Lower lobe of right lung (tissue), 2 donors: ENCODE measurements around the gene TAF11. TPM values are rescaled to one million over a fixed set of nuclear protein-coding genes. Genes with fewer than 3 reads are reported as not detected.

Source experiments
- ATAC-seq, 2 donors: fragments of 200-7000 bp; cut with Tn5 transposase; one replicate each; pipeline ENCODE4 v1.9.1; 2020 to 2022; ENCODE audit warnings: mild to moderate bottlenecking in 2 of 2, moderate library complexity in 2 of 2
- DNase-seq: peaks from one replicate; pipeline ENCODE4 v3.0.0-alpha.2; 2020
- H3K27ac ChIP-seq: fragments of 200-600 bp; one replicate; pipeline ENCODE4 v1.8.0; 2022
- H3K27me3 ChIP-seq: fragments of 200-600 bp; one replicate; pipeline ENCODE4 v1.8.0; 2022; ENCODE audit warnings: low read depth
- H3K36me3 ChIP-seq: fragments of 200-600 bp; one replicate; pipeline ENCODE4 v1.8.0; 2022; ENCODE audit warnings: mild to moderate bottlenecking
- H3K4me1 ChIP-seq: fragments of 200-600 bp; one replicate; pipeline ENCODE4 v1.8.0; 2022
- H3K4me3 ChIP-seq: fragments of 200-600 bp; one replicate; pipeline ENCODE4 v1.8.0; 2022; ENCODE audit warnings: mild to moderate bottlenecking
- H3K9me3 ChIP-seq: fragments of 200-600 bp; one replicate; pipeline ENCODE4 v1.8.0; 2022
- intact Hi-C: fragments of 100-400 bp; cut with DNase I; formaldehyde crosslinking; loops from one replicate; pipeline ENCODE4 v1.11.0; 2022
- total RNA-seq: library from RNA; stranded (reverse); fragmentation: NEBNext Ultra II Directional; extraction: Animal tissue kit (Norgen Biotek cat#: 25700); gene quantifications from one replicate; pipeline ENCODE4 v1.2.1, GENCODE V29; 2021
- TF ChIP-seq, protein P1 (sequence below): fragments of 200-600 bp; IDR thresholded peaks from one replicate; pipeline ENCODE4 v1.8.0; 2022; ENCODE audit warnings: antibody characterized with exemption, mild to moderate bottlenecking
- donor health status: DM: no; HTN: yes; CAD: no; lungs with severe emphysema.

TAF11 gene
- total RNA-seq, 1 donor from 2014 or later: 20.7 TPM

DNA sequence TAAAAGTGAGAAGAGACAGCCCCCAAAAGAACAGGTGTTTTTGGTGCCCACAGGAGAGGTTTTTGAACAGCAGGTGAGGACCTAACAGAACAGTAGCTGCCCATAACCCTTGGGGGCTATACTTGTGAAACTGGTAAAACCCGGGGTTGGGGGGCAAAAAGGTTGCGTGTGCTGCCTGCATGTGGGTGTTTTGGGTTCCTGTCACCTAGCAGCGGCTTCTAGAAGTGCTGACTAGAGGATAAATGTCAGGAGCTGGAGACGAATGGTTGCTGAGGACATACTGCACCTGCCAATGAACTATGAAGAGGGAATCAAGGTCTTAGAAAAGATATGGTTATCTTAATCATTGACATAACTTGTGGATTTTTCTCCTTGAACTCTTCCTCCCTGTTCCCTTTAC, 16.0 kb downstream of the TAF11 start:
- peaks cover 97% of the 10 kb centered on the region for H3K36me3 ChIP-seq
- H3K27ac ChIP-seq: no peak overlapping the region
- H3K4me3 ChIP-seq: no peak overlapping the region
- H3K4me1 ChIP-seq: no peaks in the 10 kb centered on the region
- TF ChIP-seq, protein P1, sequence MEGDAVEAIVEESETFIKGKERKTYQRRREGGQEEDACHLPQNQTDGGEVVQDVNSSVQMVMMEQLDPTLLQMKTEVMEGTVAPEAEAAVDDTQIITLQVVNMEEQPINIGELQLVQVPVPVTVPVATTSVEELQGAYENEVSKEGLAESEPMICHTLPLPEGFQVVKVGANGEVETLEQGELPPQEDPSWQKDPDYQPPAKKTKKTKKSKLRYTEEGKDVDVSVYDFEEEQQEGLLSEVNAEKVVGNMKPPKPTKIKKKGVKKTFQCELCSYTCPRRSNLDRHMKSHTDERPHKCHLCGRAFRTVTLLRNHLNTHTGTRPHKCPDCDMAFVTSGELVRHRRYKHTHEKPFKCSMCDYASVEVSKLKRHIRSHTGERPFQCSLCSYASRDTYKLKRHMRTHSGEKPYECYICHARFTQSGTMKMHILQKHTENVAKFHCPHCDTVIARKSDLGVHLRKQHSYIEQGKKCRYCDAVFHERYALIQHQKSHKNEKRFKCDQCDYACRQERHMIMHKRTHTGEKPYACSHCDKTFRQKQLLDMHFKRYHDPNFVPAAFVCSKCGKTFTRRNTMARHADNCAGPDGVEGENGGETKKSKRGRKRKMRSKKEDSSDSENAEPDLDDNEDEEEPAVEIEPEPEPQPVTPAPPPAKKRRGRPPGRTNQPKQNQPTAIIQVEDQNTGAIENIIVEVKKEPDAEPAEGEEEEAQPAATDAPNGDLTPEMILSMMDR: no peak
- intact Hi-C loops: no loop called here
- DNase-seq (no peak), ATAC-seq (no peak)
- no peaks in the 10 kb centered on the region for H3K27me3 ChIP-seq
- no peaks in the 10 kb centered on the region for H3K9me3 ChIP-seq

DNA sequence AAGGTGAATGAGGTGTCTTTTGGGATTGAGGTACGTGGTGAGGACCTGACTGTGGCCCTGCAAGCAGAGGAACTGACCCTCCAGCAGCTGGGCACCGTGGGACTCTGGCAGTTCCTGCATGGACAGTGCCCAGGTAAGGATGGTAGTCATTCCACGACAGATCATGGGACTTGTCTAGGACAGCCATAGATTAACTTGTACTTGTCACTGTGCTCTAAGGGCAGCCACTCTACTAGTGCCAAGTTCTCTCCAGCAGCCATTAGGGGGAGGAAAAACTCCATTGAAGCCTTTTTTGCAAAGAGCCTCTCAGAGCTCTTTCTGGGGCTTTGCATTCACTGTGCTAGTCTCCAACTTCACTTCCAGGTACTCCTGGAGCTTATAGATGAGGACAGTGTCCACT, 20.4 kb downstream of the TAF11 start:
- no peaks in the 10 kb centered on the region for H3K27me3 ChIP-seq
- TF ChIP-seq, protein P1: no peak

DNA sequence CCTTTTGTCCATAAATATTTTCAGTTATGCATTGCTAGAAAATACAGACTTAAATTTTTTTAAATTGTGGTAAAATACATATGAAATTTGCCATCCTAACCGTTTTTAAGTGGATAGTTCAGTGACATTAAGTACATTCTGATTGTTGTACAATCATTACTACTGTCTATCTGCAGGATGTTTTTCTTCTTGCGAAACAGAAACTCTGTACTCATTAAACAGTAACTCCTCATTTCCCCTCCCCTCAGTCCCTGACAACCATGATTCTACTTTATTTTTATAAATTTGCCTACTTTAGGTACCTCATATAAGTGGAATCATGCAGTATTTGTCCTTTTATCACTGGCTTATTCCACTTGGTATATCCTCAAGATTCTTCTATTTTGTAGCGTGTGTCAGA, 21.3 kb downstream of the TAF11 start:
- H3K9me3 ChIP-seq: no peaks in the 10 kb centered on the region
- TF ChIP-seq, protein P1: no peak
- ATAC-seq: no peak
- H3K4me1 ChIP-seq: no peaks in the 10 kb centered on the region
- H3K27ac ChIP-seq: no peak overlapping the region
- intact Hi-C loops: no loop called here
- H3K27me3 ChIP-seq: no peaks in the 10 kb centered on the region
- no peak for DNase-seq
- H3K4me3 ChIP-seq: no peak overlapping the region
- peaks cover 70% of the 10 kb centered on the region for H3K36me3 ChIP-seq

More for the DNA sequence above, 20.4 kb downstream of the TAF11 start:
- Histone ChIP-seq H3K4me3 (no peak overlapping the region), H3K4me1 (no peaks in the 10 kb centered on the region), H3K36me3 (peaks cover 76% of the 10 kb centered on the region), H3K9me3 (no peaks in the 10 kb centered on the region), H3K27ac (no peak overlapping the region)
- ATAC-seq (no peak), DNase-seq (no peak)
- intact Hi-C loops: no loop called here

DNA sequence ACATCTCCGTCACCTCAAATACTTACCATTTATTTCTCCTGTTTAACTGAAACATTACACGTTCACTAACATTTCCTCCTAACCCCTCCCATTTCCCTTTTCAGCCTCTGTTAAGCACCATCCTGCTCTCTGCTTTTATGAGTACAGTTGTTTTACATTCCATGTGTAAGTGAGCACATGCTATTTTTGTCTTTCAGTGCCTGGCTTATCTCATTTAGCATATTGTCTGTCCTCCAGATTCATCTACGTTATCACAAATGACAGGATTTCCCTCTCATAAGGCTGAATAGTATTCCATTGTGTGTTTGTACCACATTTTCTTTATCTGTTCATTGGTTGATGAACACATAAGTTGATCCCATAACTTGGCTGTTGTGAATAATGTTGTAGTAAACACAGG, 22.7 kb downstream of the TAF11 start:
- no peak for DNase-seq

DNA sequence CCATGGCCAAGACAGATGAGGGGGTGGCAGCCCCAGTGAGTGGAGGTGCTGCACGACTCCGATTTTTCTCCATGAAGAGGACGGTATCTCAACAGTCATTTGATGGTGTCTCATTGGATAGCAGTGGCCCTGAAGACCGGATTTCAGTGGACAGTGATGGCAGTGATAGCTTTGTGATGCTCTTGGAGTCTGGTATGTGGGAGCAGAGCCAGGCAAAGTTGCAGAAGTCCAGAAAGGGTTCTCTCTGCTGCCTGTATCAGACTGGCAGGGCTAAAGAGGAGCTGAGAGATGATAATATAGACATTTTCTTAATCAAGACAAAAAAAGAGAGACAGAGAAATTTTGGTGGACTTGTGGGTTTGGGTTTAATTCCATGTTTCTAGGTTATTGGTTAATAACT, 23.8 kb downstream of the TAF11 start:
- DNase-seq: no peak
- peaks cover 69% of the 10 kb centered on the region for H3K36me3 ChIP-seq
- TF ChIP-seq, protein P1: no peak
- H3K4me1 ChIP-seq: no peaks in the 10 kb centered on the region
- ATAC-seq: no peak
- H3K4me3 ChIP-seq: no peak overlapping the region
- H3K9me3 ChIP-seq: no peaks in the 10 kb centered on the region
- no peaks in the 10 kb centered on the region for H3K27me3 ChIP-seq
- intact Hi-C loops: no loop called here
- H3K27ac ChIP-seq: no peak overlapping the region

More for the DNA sequence above, 22.7 kb downstream of the TAF11 start:
- intact Hi-C loops: no loop called here
- H3K27me3 ChIP-seq: no peaks in the 10 kb centered on the region
- ATAC-seq: peak; percentile 23 to 28
- H3K4me1 ChIP-seq: no peaks in the 10 kb centered on the region
- peaks cover 68% of the 10 kb centered on the region for H3K36me3 ChIP-seq
- no peak overlapping the region for H3K4me3 ChIP-seq
- H3K9me3 ChIP-seq: no peaks in the 10 kb centered on the region
- TF ChIP-seq, protein P1: no peak
- H3K27ac ChIP-seq: no peak overlapping the region

DNA sequence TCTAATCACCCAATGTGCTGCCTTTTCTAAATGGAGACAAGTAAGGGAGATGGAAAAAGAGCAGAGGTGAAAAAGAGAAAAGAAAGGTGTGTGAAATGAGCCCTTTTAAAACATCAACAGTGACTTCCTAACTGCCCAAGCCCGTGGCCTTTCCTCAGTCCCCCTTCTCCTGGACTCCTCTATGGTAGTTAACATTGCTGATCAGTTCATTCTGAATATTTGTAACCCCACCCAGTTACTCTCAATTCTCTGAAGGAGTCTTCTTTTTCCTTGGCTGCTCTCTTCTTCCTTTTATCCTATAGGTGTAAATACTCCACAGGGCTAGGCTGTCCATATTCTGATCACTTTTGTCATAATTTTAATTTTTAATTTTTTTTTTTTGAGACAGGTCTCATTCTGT, 27.1 kb downstream of the TAF11 start:
- intact Hi-C loops: no loop called here
- Histone ChIP-seq H3K27me3 (no peaks in the 10 kb centered on the region), H3K4me1 (no peaks in the 10 kb centered on the region), H3K4me3 (no peak overlapping the region), H3K27ac (no peak overlapping the region), H3K36me3 (peaks cover 77% of the 10 kb centered on the region), H3K9me3 (no peaks in the 10 kb centered on the region)
- DNase-seq: no peak
- TF ChIP-seq, protein P1: no peak
- ATAC-seq: no peak
